Osteocyte (in vitro differentiated cells): Measurements from ENCODE around the gene DNAJC11. TPM values are rescaled to one million over a fixed set of nuclear protein-coding genes. Genes with fewer than 3 reads are reported as not detected.

Source experiments
- DNase-seq: peaks from one replicate; pipeline ENCODE4 v3.0.0; 2021; ENCODE audit warnings: mixed read lengths; ENCODE audit not compliant: unreplicated experiment; ENCODE audit errors: extremely low spot score
- H3K27ac Mint-ChIP-seq: one replicate; pipeline ENCODE4 v1.8.0; 2021; ENCODE audit warnings: mild to moderate bottlenecking, mixed read lengths; ENCODE audit not compliant: unreplicated experiment
- H3K27me3 Mint-ChIP-seq: one replicate; pipeline ENCODE4 v1.8.0; 2021; ENCODE audit warnings: mixed read lengths; ENCODE audit not compliant: unreplicated experiment
- H3K36me3 Mint-ChIP-seq: one replicate; pipeline ENCODE4 v1.8.0; 2021; ENCODE audit warnings: mixed read lengths; ENCODE audit not compliant: unreplicated experiment
- H3K4me1 Mint-ChIP-seq: one replicate; pipeline ENCODE4 v1.8.0; 2021; ENCODE audit warnings: mixed read lengths; ENCODE audit not compliant: unreplicated experiment
- H3K4me3 Mint-ChIP-seq: one replicate; pipeline ENCODE4 v1.8.0; 2021; ENCODE audit warnings: mild to moderate bottlenecking, moderate library complexity, mixed read lengths; ENCODE audit not compliant: unreplicated experiment
- H3K9me3 Mint-ChIP-seq: one replicate; pipeline ENCODE4 v1.8.0; 2021; ENCODE audit warnings: mixed read lengths; ENCODE audit not compliant: unreplicated experiment
- CTCF ChIP-seq: fragments of 200-600 bp; sonication (generic); IDR thresholded peaks from 2 replicates; pipeline ENCODE4 v1.5.0; 2021; ENCODE audit warnings: antibody characterized with exemption, mild to moderate bottlenecking, moderate library complexity
- total RNA-seq: library from RNA; stranded (reverse); gene quantifications from 2 replicates; pipeline ENCODE4 v1.2.1, GENCODE V29; 2021

Gene DNAJC11
- total RNA-seq, 1 donor from 2014 or later, result 52.9 TPM

- no peaks in the 10 kb centered on the region for H3K9me3 Mint-ChIP-seq
- no peak for TF ChIP-seq CTCF
- peaks cover 30% of the 10 kb centered on the region for H3K4me1 Mint-ChIP-seq
- peaks cover 2% of the 10 kb centered on the region for H3K36me3 Mint-ChIP-seq
- H3K4me3 Mint-ChIP-seq, result no peak overlapping the region
- H3K27ac Mint-ChIP-seq, result no peak overlapping the region
- H3K27me3 Mint-ChIP-seq, result no peaks in the 10 kb centered on the region
- DNase-seq, result no peak
Measured at GRCh38 chr1:6695868-6696267, 5.7 kb downstream of the DNAJC11 start.

GRCh38 chr1:6694121-6694713 is 7.4 kb downstream of the DNAJC11 start:
- no peaks in the 10 kb centered on the region for H3K27me3 Mint-ChIP-seq
- no peak overlapping the region for H3K4me3 Mint-ChIP-seq
- H3K4me1 Mint-ChIP-seq, result peaks cover 16% of the 10 kb centered on the region
- no peaks in the 10 kb centered on the region for H3K9me3 Mint-ChIP-seq
- H3K27ac Mint-ChIP-seq, result peak overlapping the region; percentile 11
- no peak for DNase-seq
- no peak for TF ChIP-seq CTCF
- peaks cover 4% of the 10 kb centered on the region for H3K36me3 Mint-ChIP-seq

GRCh38 chr1:6692956-6693355 is 8.7 kb downstream of the DNAJC11 start:
- H3K4me3 Mint-ChIP-seq, result no peak overlapping the region
- DNase-seq, result no peak
- peaks cover 18% of the 10 kb centered on the region for H3K4me1 Mint-ChIP-seq
- peaks cover 4% of the 10 kb centered on the region for H3K36me3 Mint-ChIP-seq
- no peak for TF ChIP-seq CTCF
- no peaks in the 10 kb centered on the region for H3K27me3 Mint-ChIP-seq
- H3K9me3 Mint-ChIP-seq, result no peaks in the 10 kb centered on the region
- no peak overlapping the region for H3K27ac Mint-ChIP-seq

GRCh38 chr1:6691507-6691906 is 10.1 kb downstream of the DNAJC11 start:
- Mint-ChIP-seq H3K27me3 (no peaks in the 10 kb centered on the region), H3K9me3 (no peaks in the 10 kb centered on the region), H3K27ac (no peak overlapping the region), H3K4me3 (no peak overlapping the region), H3K36me3 (peaks cover 4% of the 10 kb centered on the region), H3K4me1 (peaks cover 27% of the 10 kb centered on the region)
- DNase-seq, result no peak
- TF ChIP-seq CTCF, result no peak

GRCh38 chr1:6690186-6690585 is 11.4 kb downstream of the DNAJC11 start:
- Mint-ChIP-seq H3K27ac (no peak overlapping the region), H3K4me1 (peaks cover 29% of the 10 kb centered on the region), H3K9me3 (no peaks in the 10 kb centered on the region), H3K4me3 (no peak overlapping the region), H3K27me3 (no peaks in the 10 kb centered on the region), H3K36me3 (peaks cover 4% of the 10 kb centered on the region)
- no peak for DNase-seq
- TF ChIP-seq CTCF, result no peak
